Thyroid gland (tissue), 4 donors: ENCODE measurements around the gene SNRNP25.

ENCODE experiments used
- CTCF ChIP-seq, 6 experiments: fragments of 200-600 bp in 3 of 6; fragments of 450-650 bp in 3 of 6; sonication (generic) in 3 of 6; IDR thresholded peaks; one replicate each; pipeline ENCODE4 v1.5.1; 2016 to 2019; ENCODE audit warnings: antibody characterized with exemption in 6 of 6, mild to moderate bottlenecking in 2 of 6, inconsistent platforms in 1 of 6, moderate library complexity in 1 of 6
- POLR2A ChIP-seq, 2 donors: fragments of 450-650 bp; IDR thresholded peaks; one replicate each; pipeline ENCODE4 v1.6.1; 2017; ENCODE audit warnings: antibody characterized with exemption in 2 of 2, mild to moderate bottlenecking in 2 of 2, moderate library complexity in 1 of 2

DNA sequence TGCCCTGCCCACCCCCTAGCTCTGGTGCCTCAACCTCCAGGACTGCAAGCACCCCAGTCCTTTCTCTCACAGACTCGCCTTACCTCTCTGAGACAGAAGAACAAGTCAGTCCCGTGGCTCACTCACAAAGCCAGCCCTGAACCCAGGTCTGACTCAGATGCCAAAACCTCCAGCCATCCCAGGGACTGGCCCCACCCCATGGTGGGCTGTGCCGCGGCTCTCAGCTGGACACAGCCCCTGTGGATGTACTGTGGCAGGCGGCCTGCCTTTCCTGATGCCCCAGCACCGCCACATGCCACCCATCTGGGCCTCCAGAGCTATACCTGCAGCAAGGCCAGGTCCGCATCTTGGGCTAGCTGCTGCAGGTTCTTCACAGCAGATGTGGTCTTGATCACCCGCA lies 44.2 kb downstream of the SNRNP25 start:
- TF ChIP-seq CTCF (IDR thresholded peaks at IDR 0.05) (no peak), POLR2A (IDR thresholded peaks at IDR 0.05) (no peak)
